ENCODE data around the gene ATF6.
A peak's percentile ranks its signal among the peaks of the same experiment; 100 is the strongest.

ATF6 gene

DNA sequence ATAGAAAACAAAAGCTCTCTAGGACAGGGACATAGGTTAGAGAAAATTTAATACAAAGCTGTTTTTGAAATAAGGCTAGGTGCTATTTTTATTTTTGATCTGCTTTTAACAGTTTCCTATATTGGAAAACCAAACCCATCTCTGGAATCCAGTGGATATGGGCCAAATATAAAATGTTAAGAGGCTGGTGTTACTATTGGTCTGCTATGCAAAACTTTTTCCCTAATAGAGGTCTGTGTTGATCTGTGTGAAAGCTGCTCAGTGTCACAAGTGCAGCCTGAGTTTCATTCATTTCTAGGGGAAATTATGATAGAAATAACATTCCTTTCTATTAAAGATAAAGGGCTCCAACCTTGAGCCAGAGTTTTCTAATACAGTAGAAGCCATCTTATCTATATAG is 141.1 kb downstream of the ATF6 start:
- H3K4me3 ChIP-seq (ENCODE audit: low read length), result no peak overlapping the region
- H3K9me3 ChIP-seq (replicated peaks; ENCODE audit: low read length), result no peaks in the 10 kb centered on the region
- no peak overlapping the region for H3K4me2 ChIP-seq (ENCODE audit: low read length)
- no peaks in the 10 kb centered on the region for H3K36me3 ChIP-seq (ENCODE audit: insufficient read depth, low read length)
- H3K27me3 ChIP-seq (ENCODE audit: control insufficient read depth, insufficient read depth, low read length), result no peaks in the 10 kb centered on the region
- no peak overlapping the region for H3K9ac ChIP-seq (ENCODE audit: low read depth, low read length)
- H3K4me1 ChIP-seq (ENCODE audit: control insufficient read depth, insufficient read depth, low read length), result peaks cover 29% of the 10 kb centered on the region

DNA sequence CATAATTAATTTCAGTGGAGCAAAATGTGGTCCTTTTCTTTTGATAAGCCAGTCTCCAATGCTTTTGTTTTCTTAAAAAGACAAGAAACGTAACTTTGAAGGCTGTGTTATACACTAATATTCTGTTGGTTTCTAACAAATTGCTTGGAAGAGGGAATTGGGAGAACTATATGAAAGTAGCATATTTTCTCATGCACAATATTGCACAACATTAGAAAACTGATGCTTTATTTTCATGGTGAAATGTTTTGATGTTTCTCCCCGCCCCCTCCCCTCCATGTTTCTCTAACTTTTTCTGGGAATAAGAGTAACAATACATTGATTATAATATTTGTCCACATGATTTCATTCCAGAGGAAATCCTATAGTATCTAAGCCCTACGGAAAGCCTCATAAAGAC is 142.1 kb downstream of the ATF6 start:
- no peaks in the 10 kb centered on the region for H3K27me3 ChIP-seq (ENCODE audit: control insufficient read depth, insufficient read depth, low read length)
- H3K36me3 ChIP-seq (ENCODE audit: insufficient read depth, low read length), result no peaks in the 10 kb centered on the region
- H3K4me1 ChIP-seq (ENCODE audit: control insufficient read depth, insufficient read depth, low read length), result peaks cover 39% of the 10 kb centered on the region
- H3K9ac ChIP-seq (ENCODE audit: low read depth, low read length), result no peak overlapping the region
- H3K4me2 ChIP-seq (ENCODE audit: low read length), result no peak overlapping the region
- H3K4me3 ChIP-seq (ENCODE audit: low read length), result no peak overlapping the region
- H3K9me3 ChIP-seq (replicated peaks; ENCODE audit: low read length), result no peaks in the 10 kb centered on the region

- Histone ChIP-seq H3K4me3 (ENCODE audit: low read length) (no peak overlapping the region), H3K36me3 (ENCODE audit: insufficient read depth, low read length) (no peaks in the 10 kb centered on the region), H3K4me2 (ENCODE audit: low read length) (peak overlapping the region; percentile 61), H3K4me1 (ENCODE audit: control insufficient read depth, insufficient read depth, low read length) (peaks cover 60% of the 10 kb centered on the region), H3K9ac (ENCODE audit: low read depth, low read length) (peak overlapping the region; percentile 50), H3K9me3 (replicated peaks; ENCODE audit: low read length) (no peaks in the 10 kb centered on the region), H3K27me3 (ENCODE audit: control insufficient read depth, insufficient read depth, low read length) (no peaks in the 10 kb centered on the region)
Measured at GRCh38 chr1:161910604-161911003, 144.5 kb downstream of the ATF6 start.

- Histone ChIP-seq H3K27me3 (ENCODE audit: control insufficient read depth, insufficient read depth, low read length) (no peaks in the 10 kb centered on the region), H3K9me3 (replicated peaks; ENCODE audit: low read length) (no peaks in the 10 kb centered on the region), H3K9ac (ENCODE audit: low read depth, low read length) (no peak overlapping the region), H3K4me3 (ENCODE audit: low read length) (no peak overlapping the region), H3K4me1 (ENCODE audit: control insufficient read depth, insufficient read depth, low read length) (peaks cover 60% of the 10 kb centered on the region), H3K36me3 (ENCODE audit: insufficient read depth, low read length) (no peaks in the 10 kb centered on the region), H3K4me2 (ENCODE audit: low read length) (peak overlapping the region; percentile 42)
Measured at GRCh38 chr1:161913482-161914140, 147.5 kb downstream of the ATF6 start.

DNA sequence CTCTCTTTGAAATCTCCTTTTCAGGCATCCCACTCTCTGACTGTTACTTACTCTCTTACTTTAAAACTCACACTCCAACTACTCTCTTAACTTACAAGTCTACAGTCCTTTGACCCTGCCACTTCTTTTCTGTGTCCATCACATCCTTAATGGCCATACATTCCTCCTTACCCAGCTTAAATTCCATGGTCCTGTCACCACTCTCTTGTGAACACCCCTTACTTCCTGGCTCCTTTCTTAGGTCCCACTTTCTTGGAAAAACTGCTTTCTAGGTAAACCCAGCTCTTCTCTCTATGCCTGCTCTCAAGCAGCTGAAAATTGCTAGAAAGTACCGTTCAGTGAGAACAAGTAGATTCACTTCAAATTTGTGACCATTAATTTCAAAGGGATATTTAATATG is 148.5 kb downstream of the ATF6 start:
- no peak overlapping the region for H3K9ac ChIP-seq (ENCODE audit: low read depth, low read length)
- H3K4me2 ChIP-seq (ENCODE audit: low read length), result no peak overlapping the region
- H3K4me1 ChIP-seq (ENCODE audit: control insufficient read depth, insufficient read depth, low read length), result peaks cover 53% of the 10 kb centered on the region
- H3K36me3 ChIP-seq (ENCODE audit: insufficient read depth, low read length), result no peaks in the 10 kb centered on the region
- no peaks in the 10 kb centered on the region for H3K27me3 ChIP-seq (ENCODE audit: control insufficient read depth, insufficient read depth, low read length)
- H3K9me3 ChIP-seq (replicated peaks; ENCODE audit: low read length), result no peaks in the 10 kb centered on the region
- no peak overlapping the region for H3K4me3 ChIP-seq (ENCODE audit: low read length)

DNA sequence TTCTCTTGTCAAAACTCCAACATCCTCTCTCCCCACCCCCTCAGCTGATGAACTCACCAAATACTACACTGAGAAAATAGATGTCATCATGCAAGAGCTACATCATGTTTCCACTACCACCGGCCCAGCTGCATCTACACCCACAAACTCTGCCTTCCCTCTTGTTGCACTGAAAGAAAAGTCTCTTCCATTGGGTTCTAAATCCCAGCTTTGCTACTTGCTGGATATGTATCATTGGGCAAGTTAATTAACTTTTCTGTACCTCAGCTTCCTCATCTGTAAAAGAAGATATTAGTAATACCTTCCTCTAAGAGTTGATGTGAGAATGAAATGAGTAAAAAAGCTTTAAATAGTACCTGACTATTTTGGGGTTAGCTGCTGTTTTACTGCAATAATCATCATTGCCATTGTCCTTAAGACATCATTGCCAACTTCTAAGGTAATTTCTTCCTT is 149.0 kb downstream of the ATF6 start:
- H3K9me3 ChIP-seq (replicated peaks; ENCODE audit: low read length), result no peaks in the 10 kb centered on the region
- H3K4me3 ChIP-seq (ENCODE audit: low read length), result no peak overlapping the region
- no peaks in the 10 kb centered on the region for H3K27me3 ChIP-seq (ENCODE audit: control insufficient read depth, insufficient read depth, low read length)
- no peaks in the 10 kb centered on the region for H3K36me3 ChIP-seq (ENCODE audit: insufficient read depth, low read length)
- no peak overlapping the region for H3K9ac ChIP-seq (ENCODE audit: low read depth, low read length)
- H3K4me2 ChIP-seq (ENCODE audit: low read length), result no peak overlapping the region
- peaks cover 48% of the 10 kb centered on the region for H3K4me1 ChIP-seq (ENCODE audit: control insufficient read depth, insufficient read depth, low read length)

DNA sequence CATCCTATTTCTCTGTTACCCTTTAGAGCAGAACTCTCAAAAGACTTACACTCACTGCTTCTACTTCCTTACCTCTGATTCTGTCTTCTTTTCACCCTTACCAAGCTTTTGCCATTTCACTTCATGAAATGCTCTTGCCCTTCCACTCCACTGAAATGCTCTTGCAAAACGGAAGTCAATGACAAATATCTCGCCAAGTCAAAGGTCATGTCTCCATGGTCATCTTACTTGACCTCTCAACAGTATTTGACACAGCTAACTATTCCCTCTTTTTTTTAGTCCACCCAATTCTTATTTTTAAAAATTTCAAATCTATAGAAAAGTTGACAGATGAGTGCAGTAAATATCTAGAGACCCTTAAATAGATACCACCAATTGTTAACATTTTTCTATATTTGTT is 149.9 kb downstream of the ATF6 start:
- Histone ChIP-seq H3K4me1 (ENCODE audit: control insufficient read depth, insufficient read depth, low read length) (peaks cover 47% of the 10 kb centered on the region), H3K27me3 (ENCODE audit: control insufficient read depth, insufficient read depth, low read length) (no peaks in the 10 kb centered on the region), H3K4me3 (ENCODE audit: low read length) (no peak overlapping the region), H3K4me2 (ENCODE audit: low read length) (no peak overlapping the region), H3K36me3 (ENCODE audit: insufficient read depth, low read length) (no peaks in the 10 kb centered on the region), H3K9me3 (replicated peaks; ENCODE audit: low read length) (no peaks in the 10 kb centered on the region), H3K9ac (ENCODE audit: low read depth, low read length) (no peak overlapping the region)

DNA sequence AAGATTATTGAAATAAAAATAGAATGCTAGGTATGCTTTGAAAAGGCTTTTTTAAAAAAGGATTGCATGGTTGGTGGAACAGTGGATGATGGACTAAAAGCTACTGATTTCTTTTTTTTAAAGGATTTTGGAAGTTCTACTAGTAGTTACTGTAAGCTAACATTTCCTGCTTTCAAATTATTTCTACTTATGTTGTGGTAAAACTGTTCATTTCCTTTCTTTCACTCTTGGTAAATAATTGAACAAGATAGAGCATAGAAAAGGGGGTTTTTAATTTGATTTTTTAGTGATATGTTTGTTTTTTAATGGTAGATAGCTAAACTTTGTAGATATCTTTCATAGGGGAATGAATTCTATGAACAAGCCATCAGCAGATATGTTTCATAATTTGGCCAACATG is 153.1 kb downstream of the ATF6 start:
- H3K27me3 ChIP-seq (ENCODE audit: control insufficient read depth, insufficient read depth, low read length), result no peaks in the 10 kb centered on the region
- H3K9ac ChIP-seq (ENCODE audit: low read depth, low read length), result no peak overlapping the region
- H3K9me3 ChIP-seq (replicated peaks; ENCODE audit: low read length), result no peaks in the 10 kb centered on the region
- no peak overlapping the region for H3K4me3 ChIP-seq (ENCODE audit: low read length)
- peaks cover 38% of the 10 kb centered on the region for H3K4me1 ChIP-seq (ENCODE audit: control insufficient read depth, insufficient read depth, low read length)
- H3K4me2 ChIP-seq (ENCODE audit: low read length), result no peak overlapping the region
- H3K36me3 ChIP-seq (ENCODE audit: insufficient read depth, low read length), result no peaks in the 10 kb centered on the region

GRCh38 chr1:161921491-161921890 is 155.4 kb downstream of the ATF6 start:
- Histone ChIP-seq H3K4me3 (ENCODE audit: low read length) (no peak overlapping the region), H3K27me3 (ENCODE audit: control insufficient read depth, insufficient read depth, low read length) (no peaks in the 10 kb centered on the region), H3K4me2 (ENCODE audit: low read length) (peak overlapping the region; percentile 16), H3K36me3 (ENCODE audit: insufficient read depth, low read length) (no peaks in the 10 kb centered on the region), H3K9me3 (replicated peaks; ENCODE audit: low read length) (no peaks in the 10 kb centered on the region), H3K4me1 (ENCODE audit: control insufficient read depth, insufficient read depth, low read length) (peaks cover 26% of the 10 kb centered on the region), H3K9ac (ENCODE audit: low read depth, low read length) (peak overlapping the region; percentile 34)

- no peaks in the 10 kb centered on the region for H3K36me3 ChIP-seq (ENCODE audit: insufficient read depth, low read length)
- H3K4me2 ChIP-seq (ENCODE audit: low read length), result peak overlapping the region; percentile 16
- H3K9me3 ChIP-seq (replicated peaks; ENCODE audit: low read length), result no peaks in the 10 kb centered on the region
- no peaks in the 10 kb centered on the region for H3K27me3 ChIP-seq (ENCODE audit: control insufficient read depth, insufficient read depth, low read length)
- peak overlapping the region; percentile 7 for H3K9ac ChIP-seq (ENCODE audit: low read depth, low read length)
- H3K4me1 ChIP-seq (ENCODE audit: control insufficient read depth, insufficient read depth, low read length), result peaks cover 26% of the 10 kb centered on the region
- H3K4me3 ChIP-seq (ENCODE audit: low read length), result no peak overlapping the region
Measured at GRCh38 chr1:161921990-161922389, 155.9 kb downstream of the ATF6 start.

DNA sequence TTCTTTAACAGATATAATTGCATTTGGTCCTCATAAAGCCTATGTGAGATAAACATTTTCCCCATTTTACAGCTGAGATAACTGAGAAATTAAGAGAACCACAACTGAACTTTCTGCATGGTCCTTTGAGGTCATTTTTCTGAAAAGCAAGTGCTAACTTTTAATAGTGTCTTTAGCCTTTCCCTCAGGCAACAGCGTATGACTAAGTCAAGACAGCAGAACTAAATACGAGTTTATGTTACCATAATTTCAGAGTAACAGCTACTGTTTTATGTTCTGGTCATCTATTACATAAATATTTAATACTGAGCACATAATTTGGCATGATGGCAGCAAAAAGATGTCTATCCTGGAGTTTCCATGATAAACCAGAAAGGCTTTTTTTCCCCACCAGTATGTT is 161.9 kb downstream of the ATF6 start:
- no peak overlapping the region for H3K9ac ChIP-seq (ENCODE audit: low read depth, low read length)
- H3K4me3 ChIP-seq (ENCODE audit: low read length), result no peak overlapping the region
- no peaks in the 10 kb centered on the region for H3K27me3 ChIP-seq (ENCODE audit: control insufficient read depth, insufficient read depth, low read length)
- H3K36me3 ChIP-seq (ENCODE audit: insufficient read depth, low read length), result no peaks in the 10 kb centered on the region
- no peaks in the 10 kb centered on the region for H3K9me3 ChIP-seq (replicated peaks; ENCODE audit: low read length)
- peaks cover 27% of the 10 kb centered on the region for H3K4me1 ChIP-seq (ENCODE audit: control insufficient read depth, insufficient read depth, low read length)
- no peak overlapping the region for H3K4me2 ChIP-seq (ENCODE audit: low read length)

GRCh38 chr1:161929137-161929536 is 163.0 kb downstream of the ATF6 start:
- Histone ChIP-seq H3K4me3 (ENCODE audit: low read length) (no peak overlapping the region), H3K9me3 (replicated peaks; ENCODE audit: low read length) (no peaks in the 10 kb centered on the region), H3K4me2 (ENCODE audit: low read length) (no peak overlapping the region), H3K36me3 (ENCODE audit: insufficient read depth, low read length) (no peaks in the 10 kb centered on the region), H3K9ac (ENCODE audit: low read depth, low read length) (no peak overlapping the region), H3K27me3 (ENCODE audit: control insufficient read depth, insufficient read depth, low read length) (no peaks in the 10 kb centered on the region), H3K4me1 (ENCODE audit: control insufficient read depth, insufficient read depth, low read length) (peaks cover 27% of the 10 kb centered on the region)

Data from skeletal muscle satellite cell (primary cell).